Fibroblast of skin of back (primary cell): ENCODE results near the gene DNAJB12.
"Not testable (repeated sequence)": the region's sequence is repeated elsewhere in the genome, so short reads cannot be mapped to it uniquely, and the experiment has no call there.

Experiments
- DNase-seq: peaks from one replicate; pipeline ENCODE4 v3.0.0-alpha.2; 2013

The DNAJB12 gene

DNA sequence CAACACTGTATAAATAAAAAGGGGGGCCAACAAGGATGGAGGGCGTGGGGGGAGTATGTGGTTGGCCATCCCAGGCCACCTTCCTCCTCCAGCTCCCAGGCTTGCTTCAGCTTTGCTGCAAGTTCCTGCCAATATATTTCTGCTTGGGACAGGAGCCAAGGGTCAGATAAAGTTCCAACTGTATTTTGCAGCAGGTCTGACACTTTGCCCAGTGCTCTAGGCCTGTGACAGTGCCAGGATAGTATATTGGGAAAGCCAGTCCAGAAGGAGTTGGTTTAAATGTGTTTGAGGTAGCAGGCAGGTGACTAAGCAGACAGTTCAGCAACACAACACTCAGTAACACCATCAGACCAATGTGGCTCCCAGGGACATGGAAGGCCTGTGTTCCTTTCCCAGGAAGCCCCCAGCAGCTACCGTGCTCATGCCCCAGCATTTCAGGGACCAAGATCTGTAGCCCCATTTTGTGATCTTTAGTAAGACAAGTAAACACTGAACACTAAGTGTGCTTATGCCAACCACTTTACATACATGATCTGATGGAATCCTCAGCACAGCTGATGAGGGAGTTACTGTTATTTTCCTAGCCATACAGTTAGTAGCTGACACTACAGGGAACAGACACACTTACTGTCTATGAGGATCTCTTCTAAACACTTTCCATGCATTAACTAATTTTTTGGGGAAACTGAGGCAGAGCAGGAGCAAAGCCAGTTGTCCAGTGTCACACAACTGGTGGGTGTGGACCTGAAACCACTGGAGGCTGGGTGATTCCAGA, 38.9 kb downstream of the DNAJB12 start:
- DNase-seq = peak; percentile 30

DNA sequence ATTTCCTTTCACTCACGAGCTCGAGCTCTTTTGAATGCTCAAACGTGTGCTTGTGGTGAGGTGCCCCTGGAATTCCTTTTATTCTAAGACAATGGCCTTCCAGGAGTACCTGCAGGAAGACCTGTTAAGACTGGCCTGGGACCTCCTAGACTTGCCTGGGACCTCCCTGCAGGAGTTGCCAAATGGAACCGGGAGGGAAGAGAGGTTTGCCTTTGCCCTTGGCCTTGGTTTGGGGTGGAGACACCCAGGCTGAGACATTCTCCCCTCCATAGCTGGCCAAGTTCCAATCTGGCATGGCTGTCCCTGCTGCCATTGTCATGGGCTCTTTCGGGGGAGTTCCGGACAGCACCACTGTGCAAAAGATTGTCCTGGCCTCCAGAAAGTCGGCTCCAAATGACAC, 39.7 kb downstream of the DNAJB12 start:
- no peak for DNase-seq

DNA sequence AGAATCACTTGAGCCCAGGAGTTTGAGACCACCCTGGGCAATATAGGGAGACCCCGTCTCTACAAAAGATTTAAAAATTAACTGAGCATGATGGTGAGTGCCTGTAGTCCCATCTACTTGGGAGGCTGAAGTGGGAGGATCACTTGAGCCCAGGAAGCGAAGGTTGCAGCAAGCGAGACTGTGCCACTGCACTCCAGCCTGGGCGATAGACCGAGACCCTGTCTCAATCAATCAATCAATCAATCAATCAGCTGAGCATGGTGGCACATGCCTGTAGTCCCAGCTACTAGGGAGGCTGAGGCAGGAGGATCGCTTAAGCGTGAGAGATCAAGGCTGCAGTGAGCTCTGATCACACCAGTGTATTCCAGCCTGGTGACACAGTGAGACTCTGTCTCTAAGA, 40.5 kb downstream of the DNAJB12 start:
- DNase-seq = no peak

DNA sequence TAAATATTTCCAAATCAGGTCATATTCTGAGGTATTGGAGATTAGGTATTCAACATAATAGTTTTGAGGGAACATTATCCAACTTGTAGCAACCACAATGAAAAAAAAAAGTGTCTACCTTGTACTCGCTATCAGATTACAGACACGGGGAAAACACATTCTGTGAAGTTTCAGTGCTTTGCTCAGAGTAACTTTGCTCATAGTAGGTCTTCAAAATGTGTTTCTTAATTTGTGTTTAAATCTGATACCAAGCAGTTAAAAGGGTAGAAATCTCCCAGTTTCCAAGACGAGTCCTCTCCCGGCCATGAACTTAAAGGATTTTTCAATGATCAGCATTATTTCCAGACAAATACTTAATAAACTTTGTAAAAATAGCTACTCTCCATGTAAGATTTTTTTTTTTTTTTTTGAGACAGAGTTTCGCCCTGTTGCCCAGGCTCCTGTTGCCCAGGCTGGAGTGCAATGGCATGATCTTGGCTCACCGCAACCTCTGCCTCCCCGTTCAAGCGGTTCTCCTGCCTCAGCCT, 41.8 kb downstream of the DNAJB12 start:
- no peak for DNase-seq

DNA sequence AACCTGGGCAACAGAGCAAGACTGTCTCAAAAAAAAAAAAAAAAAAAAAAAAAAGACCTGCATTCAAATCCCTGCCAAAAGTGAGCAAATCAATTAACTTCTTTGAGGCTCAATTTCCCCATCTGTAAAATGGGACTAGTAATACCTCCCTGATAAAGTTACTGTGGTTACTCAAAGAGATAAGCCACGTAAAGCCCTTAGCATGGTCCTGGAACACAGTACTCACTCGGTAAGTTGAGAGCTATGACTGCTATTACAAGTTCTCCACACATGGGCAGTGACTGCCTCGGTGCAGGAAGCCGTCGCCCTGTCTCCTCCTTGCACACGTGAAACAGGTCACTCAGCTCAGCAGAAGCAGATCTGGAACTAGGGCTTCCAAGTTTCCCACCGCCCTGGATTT, 43.1 kb downstream of the DNAJB12 start:
- DNase-seq = no peak

DNA sequence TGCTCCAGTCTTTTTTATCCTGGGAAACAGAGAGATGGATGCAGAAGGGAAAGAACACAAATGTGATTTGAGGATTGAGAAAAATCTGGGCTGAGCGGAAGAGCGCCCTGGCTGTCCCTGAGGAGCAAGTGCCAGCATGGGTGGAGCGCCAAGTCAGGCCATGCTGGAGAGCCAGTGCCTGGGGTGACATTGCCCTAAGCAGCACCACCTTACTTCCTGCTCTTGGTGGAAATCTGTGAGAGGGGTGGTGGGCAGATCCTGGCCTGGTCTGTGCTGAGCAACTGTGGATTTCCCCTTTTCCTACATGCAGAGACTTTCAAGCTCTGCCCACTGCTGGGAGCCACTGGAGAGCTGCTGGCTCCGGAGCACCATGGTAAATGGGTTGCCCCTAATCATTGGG, 44.1 kb downstream of the DNAJB12 start:
- DNase-seq = no peak

DNA sequence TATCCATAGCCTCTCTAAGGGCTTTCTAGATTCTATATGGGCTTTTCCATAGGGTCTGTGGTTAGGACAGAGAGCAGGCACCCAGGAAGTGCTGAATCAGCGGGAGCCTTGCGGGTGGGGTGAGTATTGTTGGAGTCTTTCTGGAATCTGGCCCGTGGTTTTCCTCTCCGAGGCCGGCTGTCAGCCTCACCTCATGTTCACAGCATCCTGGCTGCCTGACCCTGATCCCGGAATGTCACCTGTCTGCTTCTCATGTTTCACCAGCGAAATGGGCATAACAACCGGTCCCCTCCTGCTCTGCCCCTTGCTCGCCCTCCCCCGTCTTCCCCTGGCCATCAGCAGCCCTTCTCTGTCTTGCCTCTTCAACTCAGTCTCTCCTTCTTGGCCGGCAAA, 44.5 kb downstream of the DNAJB12 start:
- DNase-seq = no peak

DNA sequence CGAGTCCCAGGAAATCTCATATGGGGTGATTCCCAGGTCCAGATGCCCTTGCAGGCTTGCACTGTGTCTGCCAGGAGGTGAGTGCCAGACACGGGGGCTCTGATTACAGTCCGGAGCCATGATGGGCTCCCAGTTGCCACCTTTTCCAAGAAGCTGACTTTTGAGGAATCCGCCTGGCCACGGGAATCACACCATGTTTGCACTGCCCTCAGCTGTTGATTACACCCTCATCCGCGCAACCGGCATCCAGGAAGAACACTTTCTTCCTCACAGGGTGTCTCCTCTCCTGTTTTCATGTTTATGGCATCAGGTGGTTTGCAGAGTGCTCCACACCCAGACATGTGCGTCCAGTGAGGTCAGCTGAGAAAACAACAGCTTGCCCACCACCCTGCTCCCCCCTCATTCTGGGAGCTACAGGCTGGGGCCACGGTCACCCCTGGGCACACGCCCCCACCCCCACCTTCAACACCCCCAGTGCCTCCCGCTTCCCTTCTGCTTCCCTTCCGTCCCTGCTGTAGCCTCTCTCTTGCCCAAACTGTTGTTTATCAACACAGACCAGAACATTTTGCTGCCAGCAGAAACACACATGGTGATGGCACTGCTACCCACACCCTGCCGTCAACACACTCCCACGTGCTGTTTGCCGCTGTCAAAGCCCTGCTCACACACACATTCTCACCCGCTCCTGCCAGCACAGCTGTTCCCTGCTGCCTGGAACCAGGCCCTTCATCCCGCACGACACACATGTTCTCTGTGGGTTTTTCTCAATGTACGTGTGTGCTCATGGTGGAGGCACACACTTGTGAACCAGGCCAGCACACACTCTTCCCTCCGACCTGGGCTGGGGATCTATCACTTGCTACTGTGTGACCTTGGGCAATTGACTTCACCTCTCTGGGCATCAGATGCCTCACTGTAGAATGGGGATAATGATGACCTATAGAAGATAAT, 45.2 kb downstream of the DNAJB12 start:
- DNase-seq = no peak

DNA sequence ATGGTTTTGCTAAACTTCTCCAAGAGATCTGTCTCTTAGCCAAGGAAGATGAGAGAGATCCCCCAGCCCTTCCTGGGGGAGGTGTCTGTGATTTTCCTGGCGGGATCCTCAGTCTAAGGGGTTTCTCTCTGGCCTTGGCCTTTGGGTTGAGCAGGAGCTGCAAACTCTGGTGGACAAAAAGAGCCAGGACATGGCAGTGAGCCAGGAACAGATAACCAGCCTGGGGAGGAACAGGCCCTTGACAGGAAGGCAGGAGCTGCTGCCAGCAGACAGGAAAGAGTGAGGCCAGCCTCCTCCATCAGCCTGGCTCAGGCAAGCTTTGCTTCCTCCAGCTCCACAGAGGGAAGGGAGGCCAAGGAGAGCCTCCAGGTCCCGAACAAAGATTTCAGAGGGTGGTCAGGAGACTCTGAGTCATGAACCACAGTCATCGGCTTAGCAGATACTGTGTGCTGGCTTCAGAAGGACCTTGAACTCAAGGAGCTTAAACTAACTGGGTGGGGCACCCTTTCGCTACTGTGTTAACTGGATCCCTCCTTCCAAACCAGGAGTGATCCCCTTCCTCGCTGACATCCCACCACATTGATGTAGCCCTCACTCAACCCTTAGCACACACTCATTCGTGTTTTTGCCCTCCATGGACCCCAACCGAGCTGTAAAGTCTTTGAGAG, 46.3 kb downstream of the DNAJB12 start:
- peak; percentile 78 for DNase-seq

DNA sequence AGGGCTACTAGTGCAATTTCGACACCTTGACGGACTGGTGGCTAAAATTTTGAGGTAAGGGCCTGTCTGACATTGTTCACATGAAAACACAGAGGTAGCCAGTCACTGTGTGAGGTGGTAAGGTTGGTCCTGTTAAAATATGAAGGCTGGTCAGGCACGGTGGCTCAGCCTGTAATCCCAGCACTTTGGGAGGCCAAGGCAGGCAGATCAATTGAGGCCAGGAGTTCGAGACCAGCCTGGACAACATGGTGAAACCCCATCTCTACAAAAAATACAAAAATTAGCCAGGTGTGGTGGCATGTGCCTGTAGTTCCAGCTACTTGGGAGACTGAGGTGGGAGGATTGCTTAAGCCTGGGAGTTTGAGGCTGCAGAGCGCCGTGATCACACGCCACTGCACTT, 47.0 kb downstream of the DNAJB12 start:
- not testable (repeated sequence) for DNase-seq

DNA sequence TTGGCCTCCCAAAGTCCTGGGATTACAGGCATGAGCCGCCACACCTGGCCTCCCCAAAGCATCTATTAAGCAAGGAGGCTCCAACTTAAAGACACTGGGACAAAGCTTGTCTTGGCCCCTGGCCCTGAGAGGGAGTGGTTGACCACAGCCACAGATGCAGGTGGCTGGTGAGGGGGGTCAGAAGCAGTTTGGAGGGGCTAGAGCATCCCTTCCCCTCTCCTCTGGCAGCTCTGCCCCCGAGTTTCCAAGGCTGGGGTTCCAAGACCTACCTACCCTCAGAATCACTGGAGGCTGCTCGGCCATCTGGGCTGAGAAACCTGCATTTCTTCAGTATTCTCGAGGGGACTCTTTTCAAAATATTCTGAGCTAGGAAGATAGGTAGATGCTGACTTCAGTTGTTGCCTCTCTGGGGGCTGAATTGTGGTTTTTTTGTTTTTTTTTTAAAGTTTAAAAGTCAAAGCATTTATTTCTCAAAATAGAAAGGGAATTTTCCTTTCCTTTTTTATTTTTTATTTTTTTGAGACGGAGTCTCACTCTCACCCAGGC, 48.4 kb downstream of the DNAJB12 start:
- DNase-seq = no peak

DNA sequence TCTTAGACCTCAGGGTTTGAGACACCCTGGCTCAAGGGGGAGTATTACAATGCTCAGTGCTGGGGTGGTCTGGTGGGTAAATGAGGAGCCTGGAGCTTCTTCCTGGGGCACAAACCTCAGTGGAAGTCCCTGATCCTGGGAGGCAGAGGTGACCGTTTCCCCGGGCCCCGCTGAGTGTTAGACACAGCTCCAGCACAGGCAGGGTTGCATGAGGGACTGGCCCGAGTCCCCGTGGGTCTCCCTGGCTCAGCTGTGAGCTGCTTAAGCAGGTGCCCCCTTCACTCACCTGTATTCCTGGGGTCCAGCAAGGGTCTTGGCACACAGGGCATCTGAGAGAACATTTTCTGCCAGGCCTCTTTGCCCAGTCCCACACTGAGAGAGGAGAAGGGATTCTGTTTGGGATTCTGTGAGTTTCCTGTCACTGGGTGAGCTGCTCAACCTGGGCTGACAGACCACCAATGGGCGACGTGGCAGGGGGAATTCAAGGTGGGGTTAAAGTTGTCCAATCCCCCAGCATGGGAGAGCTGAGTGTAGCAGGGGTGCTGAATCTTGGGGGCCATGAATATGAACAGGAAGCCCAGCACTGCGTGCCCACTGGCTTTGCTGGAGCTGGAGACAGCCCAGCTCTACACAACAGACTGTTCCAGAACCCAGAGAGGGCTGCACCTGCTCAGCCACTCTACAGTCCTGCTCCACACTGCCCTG, 51.1 kb downstream of the DNAJB12 start:
- no peak for DNase-seq

DNA sequence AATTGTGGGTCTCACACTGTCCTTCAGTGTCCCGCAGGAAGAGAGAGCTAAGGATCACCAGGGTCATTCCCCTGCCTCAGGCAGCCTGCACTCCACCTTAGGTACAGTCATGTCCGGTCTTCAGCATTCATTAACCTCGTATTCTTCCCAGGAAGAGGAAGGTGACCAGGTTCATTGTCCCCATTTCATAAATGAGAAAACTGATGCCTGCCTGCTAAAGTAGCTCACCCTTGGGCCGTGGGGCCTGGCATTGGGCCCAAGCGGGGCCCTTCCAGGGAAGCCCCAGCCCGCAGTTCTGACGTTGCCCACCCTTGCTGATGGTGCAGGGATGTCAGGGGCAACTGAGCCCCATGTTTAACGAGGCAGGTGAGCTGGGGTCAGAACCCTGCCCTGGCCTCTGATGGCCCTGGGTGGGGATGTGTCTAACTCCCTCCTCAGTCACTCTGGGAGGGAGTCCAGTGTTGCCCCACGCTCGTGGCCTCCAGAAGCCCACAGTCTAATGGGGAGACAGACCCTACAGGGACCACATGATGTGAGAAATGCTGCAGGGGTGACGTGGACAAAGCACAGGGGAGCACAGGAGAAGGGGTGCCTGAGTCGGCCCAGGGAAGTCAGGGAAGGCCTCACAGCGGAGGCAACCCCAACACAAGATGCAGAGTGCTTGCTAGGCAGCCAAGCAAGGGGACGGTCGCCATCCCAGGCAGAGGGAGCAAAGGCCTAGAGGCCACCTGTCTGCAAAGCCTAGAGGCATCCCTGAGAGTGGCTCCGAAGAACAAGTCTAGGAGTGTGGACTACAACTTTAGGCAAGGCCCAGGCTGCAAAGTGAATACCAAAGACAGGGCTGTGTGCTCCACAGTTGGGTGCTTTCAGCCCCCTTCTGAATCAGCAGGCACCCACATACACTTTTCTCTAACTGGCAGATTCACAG, 55.9 kb downstream of the DNAJB12 start:
- DNase-seq = no peak

DNA sequence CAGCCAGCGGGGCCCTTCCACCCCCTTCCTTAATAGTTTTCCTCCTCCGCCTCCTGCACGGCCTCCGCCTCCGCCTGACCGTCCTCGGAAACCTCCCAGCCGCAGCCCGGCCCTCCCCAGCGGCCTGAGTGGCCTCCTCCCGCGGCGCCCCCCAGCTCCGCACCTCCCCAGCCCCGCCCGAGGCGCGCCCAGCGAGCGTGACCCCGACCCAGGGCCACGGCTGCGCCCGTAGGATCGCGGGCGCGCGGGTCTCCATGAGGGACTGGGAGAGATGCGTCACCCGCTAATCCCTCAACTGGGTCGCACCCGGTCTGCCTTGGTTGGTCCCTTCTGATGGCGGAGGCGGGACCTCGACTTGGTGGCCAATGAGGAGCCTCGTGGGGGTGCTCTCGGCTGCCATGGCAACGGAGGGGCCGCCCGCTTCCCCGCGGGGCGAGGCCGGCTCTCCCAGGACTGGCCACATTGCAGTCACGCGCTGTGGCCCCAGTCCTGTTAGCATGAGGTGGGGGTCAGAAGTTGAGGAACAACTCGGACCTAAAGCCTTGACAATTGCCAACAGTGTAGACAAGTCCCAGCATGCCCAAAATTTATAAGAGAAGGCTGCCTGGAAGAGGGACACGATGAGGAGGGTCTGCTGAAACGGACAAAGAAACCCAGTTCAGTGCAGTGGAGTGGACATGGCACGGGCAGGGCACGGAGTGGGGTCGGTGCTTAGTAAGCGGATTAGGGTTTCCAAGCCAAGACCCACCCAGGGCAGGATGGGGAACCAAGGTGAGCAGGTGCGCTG, 56.7 kb downstream of the DNAJB12 start:
- DNase-seq = peak; percentile 99

DNA sequence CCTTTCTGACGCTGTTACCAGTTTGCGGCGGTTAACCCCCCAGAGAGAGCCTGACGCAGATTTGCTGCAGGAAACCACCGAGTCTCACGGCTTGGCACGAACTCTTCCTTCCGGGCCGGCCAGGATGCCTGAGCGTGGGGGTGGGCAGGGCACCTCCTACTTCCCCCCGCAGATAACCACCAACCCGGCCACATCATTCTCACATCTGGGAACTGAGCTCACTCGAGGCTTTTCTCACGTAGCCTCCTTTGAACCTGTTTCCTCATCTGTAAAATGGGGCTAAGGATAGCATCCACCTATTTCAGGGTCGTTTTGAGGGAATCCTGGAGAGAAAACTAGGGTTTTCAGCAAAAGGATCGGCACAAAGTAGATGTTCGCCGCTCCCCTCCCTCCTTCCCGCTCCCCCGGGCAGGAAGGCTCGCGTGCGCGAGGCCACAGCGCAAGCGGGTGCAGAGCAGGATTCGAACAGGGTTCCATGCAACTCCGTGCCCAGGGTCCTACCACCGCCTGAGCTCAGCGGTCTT, 57.4 kb downstream of the DNAJB12 start:
- DNase-seq = peak; percentile 97

DNA sequence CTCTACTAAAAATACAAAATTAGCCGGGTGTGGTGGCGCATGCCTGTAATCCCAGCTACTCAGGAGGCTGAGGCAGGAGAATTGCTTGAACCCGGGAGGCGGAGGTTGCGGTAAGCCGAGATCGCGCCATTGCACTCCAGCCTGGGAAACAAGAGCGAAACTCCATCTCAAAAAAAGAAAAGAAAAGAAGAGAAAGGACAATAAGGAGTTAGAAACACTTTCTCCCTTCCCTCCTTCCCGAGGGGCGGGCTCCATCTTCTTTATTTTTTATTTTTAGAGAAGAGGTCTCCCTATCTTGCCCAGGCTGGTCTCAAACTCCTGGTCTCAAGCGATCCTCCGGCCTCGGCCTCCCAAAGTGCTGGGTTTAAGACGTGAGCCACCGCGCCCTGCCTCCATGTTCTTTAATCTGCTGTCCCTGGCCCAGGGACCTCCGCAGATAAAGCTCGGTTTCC, 57.9 kb downstream of the DNAJB12 start:
- DNase-seq = not testable (repeated sequence)

DNA sequence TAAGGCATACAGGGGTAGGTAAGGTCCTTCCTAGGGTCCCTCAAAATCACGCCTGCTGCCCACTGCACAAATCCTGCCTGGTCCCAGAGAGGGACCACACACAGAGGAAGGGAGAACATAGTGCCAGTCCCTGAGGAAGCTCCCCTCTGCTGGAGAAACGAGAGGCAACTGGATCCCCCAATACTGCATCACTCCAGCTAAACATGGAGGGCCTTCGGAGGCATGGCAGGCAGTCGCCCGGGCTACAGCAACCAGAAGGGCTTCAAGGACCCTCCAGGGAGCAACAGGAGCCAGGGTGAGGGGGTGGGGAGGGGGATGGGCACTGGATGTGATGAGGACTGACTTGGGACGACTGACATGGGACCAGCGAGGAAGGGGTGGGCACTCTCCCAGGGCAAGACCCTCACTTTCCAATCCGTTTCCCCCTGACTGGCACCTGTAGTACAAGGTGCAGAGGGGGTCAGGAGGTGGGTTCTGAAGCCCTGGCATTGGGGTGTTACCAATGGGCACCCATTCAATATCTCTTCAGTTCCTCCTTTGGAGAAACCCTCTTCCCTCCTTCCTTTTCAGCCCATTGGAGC, 59.3 kb downstream of the DNAJB12 start:
- no peak for DNase-seq

DNA sequence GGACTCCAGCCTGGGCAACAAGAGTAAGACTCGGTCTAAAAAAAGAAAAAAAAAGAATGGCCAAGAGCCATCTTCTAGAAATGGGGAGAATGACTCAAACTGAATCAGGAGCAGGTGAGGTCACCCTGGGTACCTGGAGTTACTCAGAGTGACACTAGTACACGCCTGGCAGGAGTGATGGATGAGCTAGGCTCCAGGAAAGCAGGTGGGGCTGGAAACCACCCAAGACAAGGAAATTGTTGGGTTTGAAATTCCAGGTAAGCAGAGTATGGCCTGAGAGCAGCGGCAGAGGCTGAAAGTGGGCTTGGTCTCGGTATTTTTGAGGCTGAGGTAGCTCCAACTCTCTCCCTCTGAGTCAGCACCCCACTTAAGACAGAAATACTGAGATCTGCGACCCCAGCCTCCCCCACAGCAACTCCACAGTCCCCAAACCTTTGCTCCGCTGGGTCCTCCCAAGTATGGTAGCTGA, 62.5 kb downstream of the DNAJB12 start:
- DNase-seq = no peak

DNA sequence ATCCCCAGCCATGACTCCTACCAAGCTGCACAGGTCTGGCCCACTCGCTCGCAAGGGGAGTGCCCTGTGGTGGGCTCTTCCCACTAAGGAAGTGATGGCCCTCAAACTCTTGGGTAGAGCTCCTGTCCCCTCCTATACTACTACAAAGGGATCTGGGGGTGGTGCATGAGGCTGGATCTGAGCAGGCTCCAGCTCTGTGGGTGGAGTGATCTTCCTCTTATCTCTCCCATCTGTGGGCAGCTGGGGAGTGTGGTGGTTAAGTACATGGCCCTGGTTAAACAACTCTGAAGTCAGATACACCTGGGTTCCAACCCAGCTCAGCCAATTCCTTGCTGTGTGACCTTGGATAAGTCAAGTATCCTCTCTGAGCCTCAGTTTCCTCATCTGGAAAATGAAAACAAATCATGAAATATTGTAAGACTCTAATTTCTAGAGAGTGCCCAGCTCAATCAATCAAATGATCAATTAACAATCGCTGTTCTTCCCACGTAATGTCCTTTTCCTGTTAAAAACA, 63.6 kb downstream of the DNAJB12 start:
- no peak for DNase-seq
